ENCODE data around the gene IFNAR1.

DNA sequence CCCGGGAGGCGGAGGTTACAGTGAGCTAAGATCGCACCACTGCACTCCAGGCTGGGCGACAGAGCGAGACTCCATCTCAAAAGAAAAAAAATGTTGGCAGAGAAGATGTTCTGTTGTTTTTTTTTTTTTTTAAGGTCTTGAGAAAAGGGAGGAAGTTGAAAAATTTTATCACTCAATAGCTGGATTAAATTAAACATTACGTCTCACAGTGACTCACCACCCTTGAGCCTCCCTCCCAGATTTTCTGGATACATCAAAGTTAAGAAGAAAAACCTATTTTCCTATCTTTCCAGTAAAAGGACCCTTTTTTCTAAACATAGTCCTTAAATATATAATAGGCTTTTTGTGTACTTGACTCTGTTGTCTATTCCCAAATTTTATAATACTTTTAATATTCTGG, 35.5 kb downstream of the IFNAR1 start:
- TF ChIP-seq, protein P1, sequence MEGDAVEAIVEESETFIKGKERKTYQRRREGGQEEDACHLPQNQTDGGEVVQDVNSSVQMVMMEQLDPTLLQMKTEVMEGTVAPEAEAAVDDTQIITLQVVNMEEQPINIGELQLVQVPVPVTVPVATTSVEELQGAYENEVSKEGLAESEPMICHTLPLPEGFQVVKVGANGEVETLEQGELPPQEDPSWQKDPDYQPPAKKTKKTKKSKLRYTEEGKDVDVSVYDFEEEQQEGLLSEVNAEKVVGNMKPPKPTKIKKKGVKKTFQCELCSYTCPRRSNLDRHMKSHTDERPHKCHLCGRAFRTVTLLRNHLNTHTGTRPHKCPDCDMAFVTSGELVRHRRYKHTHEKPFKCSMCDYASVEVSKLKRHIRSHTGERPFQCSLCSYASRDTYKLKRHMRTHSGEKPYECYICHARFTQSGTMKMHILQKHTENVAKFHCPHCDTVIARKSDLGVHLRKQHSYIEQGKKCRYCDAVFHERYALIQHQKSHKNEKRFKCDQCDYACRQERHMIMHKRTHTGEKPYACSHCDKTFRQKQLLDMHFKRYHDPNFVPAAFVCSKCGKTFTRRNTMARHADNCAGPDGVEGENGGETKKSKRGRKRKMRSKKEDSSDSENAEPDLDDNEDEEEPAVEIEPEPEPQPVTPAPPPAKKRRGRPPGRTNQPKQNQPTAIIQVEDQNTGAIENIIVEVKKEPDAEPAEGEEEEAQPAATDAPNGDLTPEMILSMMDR (IDR thresholded peaks at IDR 0.05; ENCODE audit: insufficient read depth, low read length, poor library complexity, severe bottlenecking), result no peak
- no peak for TF ChIP-seq EZH2phosphoT487 (conservative IDR thresholded peaks at IDR 0.05; ENCODE audit: low read length)
